Sigmoid colon (tissue), 4 donors: ENCODE data around the gene WSB2.

Source experiments
- CTCF ChIP-seq, 4 experiments: fragments of 450-650 bp in 3 of 4; fragments of 200-600 bp in 1 of 4; IDR thresholded peaks; one replicate each; pipeline ENCODE4 v1.5.1; 2016 to 2019; ENCODE audit warnings: antibody characterized with exemption in 4 of 4, mild to moderate bottlenecking in 3 of 4, moderate library complexity in 2 of 4
- EP300 ChIP-seq, 4 donors: sonication (generic); formaldehyde crosslinking; IDR thresholded peaks; one replicate each; pipeline ENCODE4 v1.6.1; 2017; ENCODE audit warnings: antibody characterized with exemption in 4 of 4

- TF ChIP-seq CTCF (IDR thresholded peaks at IDR 0.05), result no peak
- no peak for TF ChIP-seq EP300 (IDR thresholded peaks at IDR 0.05)
Observed at GRCh38 chr12:118061011-118061872, at the start of gene WSB2.
